ENCODE data around the gene TOLLIP. TPM values are rescaled to one million over a fixed set of nuclear protein-coding genes. Genes with fewer than 3 reads are reported as not detected.

Gene TOLLIP
- total RNA-seq, 1 experiment from 2014 or later: 42.1 TPM

- DNase-seq (ENCODE audit: low read depth): no peak
Observed at GRCh38 chr11:1317432-1317831, 8.0 kb upstream of the TOLLIP start.

- DNase-seq (ENCODE audit: low read depth): no peak
Observed at GRCh38 chr11:1310772-1311468, 1.5 kb upstream of the TOLLIP start.

GRCh38 chr11:1310318-1310687 is 871 bp upstream of the TOLLIP start:
- DNase-seq (ENCODE audit: low read depth): no peak

GRCh38 chr11:1308743-1309497 is 512 bp downstream of the TOLLIP start:
- DNase-seq (ENCODE audit: low read depth): peak; percentile 24

GRCh38 chr11:1307998-1308742 is 1.3 kb downstream of the TOLLIP start:
- no peak for DNase-seq (ENCODE audit: low read depth)

- DNase-seq (ENCODE audit: low read depth): no peak
Observed at GRCh38 chr11:1307163-1307870, 2.1 kb downstream of the TOLLIP start.

- no peak for DNase-seq (ENCODE audit: low read depth)
Observed at GRCh38 chr11:1306186-1307162, 3.0 kb downstream of the TOLLIP start.

GRCh38 chr11:1305501-1306056 is 3.9 kb downstream of the TOLLIP start:
- DNase-seq (ENCODE audit: low read depth): no peak

GRCh38 chr11:1305063-1305495 is 4.4 kb downstream of the TOLLIP start:
- no peak for DNase-seq (ENCODE audit: low read depth)

GRCh38 chr11:1304380-1304779 is 5.1 kb downstream of the TOLLIP start:
- no peak for DNase-seq (ENCODE audit: low read depth)

- DNase-seq (ENCODE audit: low read depth): no peak
Observed at GRCh38 chr11:1303973-1304372, 5.5 kb downstream of the TOLLIP start.

GRCh38 chr11:1303126-1303821 is 6.2 kb downstream of the TOLLIP start:
- no peak for DNase-seq (ENCODE audit: low read depth)

- no peak for DNase-seq (ENCODE audit: low read depth)
Observed at GRCh38 chr11:1302461-1303125, 6.8 kb downstream of the TOLLIP start.

GRCh38 chr11:1302041-1302460 is 7.4 kb downstream of the TOLLIP start:
- no peak for DNase-seq (ENCODE audit: low read depth)

- no peak for DNase-seq (ENCODE audit: low read depth)
Observed at GRCh38 chr11:1301220-1302000, 8.0 kb downstream of the TOLLIP start.

- no peak for DNase-seq (ENCODE audit: low read depth)
Observed at GRCh38 chr11:1300569-1301187, 8.8 kb downstream of the TOLLIP start.

- no peak for DNase-seq (ENCODE audit: low read depth)
Observed at GRCh38 chr11:1300121-1300520, 9.3 kb downstream of the TOLLIP start.

GRCh38 chr11:1299621-1300020 is 9.8 kb downstream of the TOLLIP start:
- DNase-seq (ENCODE audit: low read depth): no peak

All from LHCN-M2 (cell line).